Naive thymus-derived CD8-positive, alpha-beta T cell (primary cell): ENCODE measurements around the gene PHF21B. TPM values are rescaled to one million over a fixed set of nuclear protein-coding genes. Genes with fewer than 3 reads are reported as not detected.

Experiments used
- ATAC-seq, 2 donors: fragments of 150-1000 bp; cut with Tn5 transposase in 1 of 2; sonication (Bioruptor Pico), chemical (Tn5 transposase) in 1 of 2; 1 replicate in 1 of 2; 2 replicates in 1 of 2; pipeline ENCODE4 v1.10.0; 2021; ENCODE audit warnings: mild to moderate bottlenecking in 2 of 2, moderate library complexity in 2 of 2
- POLR2A ChIA-PET: fragments of 350-600 bp; sonication (Branson Sonifier 250); formaldehyde crosslinking; loops from one replicate; lab custom pipeline; 2021; ENCODE audit warnings: antibody characterized with exemption; lab: Charles Lee
- DNase-seq, 10 donors: peaks; one replicate each; pipeline versions ENCODE4 v3.0.0 to v3.0.0-alpha.2; 2020 to 2022
- H3K27ac Mint-ChIP-seq, 10 donors: one replicate each; pipeline ENCODE4 v1.8.0; 2020 to 2022; ENCODE audit warnings: mild to moderate bottlenecking in 10 of 10, mixed read lengths in 10 of 10, moderate library complexity in 4 of 10, inconsistent platforms in 1 of 10
- H3K27me3 Mint-ChIP-seq, 5 donors: one replicate each; pipeline ENCODE4 v1.8.0; 2021 to 2022; ENCODE audit warnings: mixed read lengths in 5 of 5
- H3K36me3 Mint-ChIP-seq, 3 donors: one replicate each; pipeline ENCODE4 v1.8.0; 2020 to 2022; ENCODE audit warnings: mixed read lengths in 3 of 3, mild to moderate bottlenecking in 2 of 3, inconsistent platforms in 1 of 3
- H3K4me1 Mint-ChIP-seq, 4 donors: one replicate each; pipeline ENCODE4 v1.8.0; 2021 to 2022; ENCODE audit warnings: mixed read lengths in 4 of 4
- H3K4me3 Mint-ChIP-seq, 10 donors: one replicate each; pipeline ENCODE4 v1.8.0; 2020 to 2022; ENCODE audit warnings: mild to moderate bottlenecking in 10 of 10, mixed read lengths in 10 of 10, moderate library complexity in 6 of 10, inconsistent platforms in 1 of 10
- H3K9me3 Mint-ChIP-seq, 9 donors: one replicate each; pipeline ENCODE4 v1.8.0; 2020 to 2022; ENCODE audit warnings: mixed read lengths in 9 of 9, mild to moderate bottlenecking in 3 of 9, inconsistent platforms in 1 of 9, moderate library complexity in 1 of 9
- polyA plus RNA-seq, 3 donors: library from polyadenylated mRNA; unstranded; fragments of 300-500 nt; fragmentation: Illumina TruSeq; gene quantifications; one replicate each; pipeline ENCODE4 v1.2.3, GENCODE V29; 2021
- total RNA-seq, 8 experiments: library from RNA in 2 of 8; stranded (reverse) in 2 of 8; gene quantifications; one replicate each; pipeline ENCODE4 v1.2.3 and lab custom pipeline; 2021 to 2026

PHF21B gene
- total and polyA plus RNA-seq, 5 experiments from 2014 or later: not detected

- Mint-ChIP-seq H3K9me3 (no peaks in the 10 kb centered on the region), H3K4me3 (no peak overlapping the region), H3K4me1 (no peaks in the 10 kb centered on the region), H3K27ac (no peak overlapping the region), H3K27me3 (peaks cover 0 to 3% (median 0%) of the 10 kb centered on the region in 5 donors), H3K36me3 (no peaks in the 10 kb centered on the region)
- DNase-seq (no peak), ATAC-seq (no peak)
- POLR2A ChIA-PET: no interaction called here
Observed at GRCh38 chr22:44888491-44889254, 121.1 kb downstream of the PHF21B start.

GRCh38 chr22:44887941-44888366, 121.9 kb downstream of the PHF21B start:
- POLR2A ChIA-PET: no interaction called here
- H3K4me1 Mint-ChIP-seq: no peaks in the 10 kb centered on the region
- H3K27ac Mint-ChIP-seq: no peak overlapping the region
- H3K36me3 Mint-ChIP-seq: no peaks in the 10 kb centered on the region
- DNase-seq (no peak), ATAC-seq (no peak)
- H3K4me3 Mint-ChIP-seq: no peak overlapping the region
- H3K9me3 Mint-ChIP-seq: no peaks in the 10 kb centered on the region
- H3K27me3 Mint-ChIP-seq: peaks cover 0 to 3% (median 0%) of the 10 kb centered on the region in 5 donors

- H3K27me3 Mint-ChIP-seq: peaks cover 0 to 3% (median 0%) of the 10 kb centered on the region in 5 donors
- no peaks in the 10 kb centered on the region for H3K4me1 Mint-ChIP-seq
- POLR2A ChIA-PET: no interaction called here
- ATAC-seq: no peak
- DNase-seq: peak in 1 of 10 donors; percentile 54
- H3K27ac Mint-ChIP-seq: no peak overlapping the region
- no peak overlapping the region for H3K4me3 Mint-ChIP-seq
- no peaks in the 10 kb centered on the region for H3K36me3 Mint-ChIP-seq
- no peaks in the 10 kb centered on the region for H3K9me3 Mint-ChIP-seq
Observed at GRCh38 chr22:44885806-44886360, 123.9 kb downstream of the PHF21B start.

GRCh38 chr22:44884968-44885805, 124.6 kb downstream of the PHF21B start:
- peak in 1 of 10 donors; percentile 59 for DNase-seq
- H3K27ac Mint-ChIP-seq: no peak overlapping the region
- no peaks in the 10 kb centered on the region for H3K36me3 Mint-ChIP-seq
- no peak for ATAC-seq
- H3K4me1 Mint-ChIP-seq: no peaks in the 10 kb centered on the region
- peaks cover 0 to 3% (median 0%) of the 10 kb centered on the region in 5 donors for H3K27me3 Mint-ChIP-seq
- H3K4me3 Mint-ChIP-seq: no peak overlapping the region
- POLR2A ChIA-PET: no interaction called here
- H3K9me3 Mint-ChIP-seq: no peaks in the 10 kb centered on the region

- DNase-seq (no peak), ATAC-seq (no peak)
- Mint-ChIP-seq H3K4me1 (no peaks in the 10 kb centered on the region), H3K27ac (no peak overlapping the region), H3K36me3 (no peaks in the 10 kb centered on the region), H3K9me3 (no peaks in the 10 kb centered on the region), H3K27me3 (peaks cover 0 to 5% (median 2%) of the 10 kb centered on the region in 5 donors), H3K4me3 (no peak overlapping the region)
- POLR2A ChIA-PET: no interaction called here
Observed at GRCh38 chr22:44884562-44884961, 125.2 kb downstream of the PHF21B start.

- peaks cover 0 to 9% (median 3%) of the 10 kb centered on the region in 5 donors for H3K27me3 Mint-ChIP-seq
- POLR2A ChIA-PET: no interaction called here
- H3K4me3 Mint-ChIP-seq: no peak overlapping the region
- no peaks in the 10 kb centered on the region for H3K4me1 Mint-ChIP-seq
- DNase-seq (peak in 1 of 10 donors; percentile 26), ATAC-seq (no peak)
- no peaks in the 10 kb centered on the region for H3K9me3 Mint-ChIP-seq
- no peaks in the 10 kb centered on the region for H3K36me3 Mint-ChIP-seq
- H3K27ac Mint-ChIP-seq: no peak overlapping the region
Observed at GRCh38 chr22:44883011-44883421, 126.8 kb downstream of the PHF21B start.

GRCh38 chr22:44882226-44882905, 127.4 kb downstream of the PHF21B start:
- no peak for ATAC-seq

GRCh38 chr22:44881624-44882023, 128.2 kb downstream of the PHF21B start:
- Mint-ChIP-seq H3K9me3 (peaks cover 0 to 7% (median 3%) of the 10 kb centered on the region in 9 donors), H3K4me1 (no peaks in the 10 kb centered on the region), H3K4me3 (no peak overlapping the region), H3K36me3 (peaks cover 0 to 3% (median 0%) of the 10 kb centered on the region in 3 donors), H3K27ac (no peak overlapping the region), H3K27me3 (peaks cover 0 to 9% (median 3%) of the 10 kb centered on the region in 5 donors)
- no peak for ATAC-seq
- POLR2A ChIA-PET: no interaction called here
- peak in 1 of 10 donors; percentile 37 for DNase-seq

More at GRCh38 chr22:44882226-44882905, 127.4 kb downstream of the PHF21B start:
- Mint-ChIP-seq H3K9me3 (peaks cover 0 to 1% (median 0%) of the 10 kb centered on the region in 9 donors), H3K36me3 (no peaks in the 10 kb centered on the region), H3K27ac (no peak overlapping the region), H3K4me1 (no peaks in the 10 kb centered on the region), H3K27me3 (peaks cover 0 to 9% (median 3%) of the 10 kb centered on the region in 5 donors), H3K4me3 (no peak overlapping the region)
- POLR2A ChIA-PET: no interaction called here
- peak in 1 of 10 donors; percentile 13 for DNase-seq

- Mint-ChIP-seq H3K36me3 (peaks cover 0 to 6% (median 0%) of the 10 kb centered on the region in 3 donors), H3K4me3 (no peak overlapping the region), H3K9me3 (peaks cover 0 to 10% (median 5%) of the 10 kb centered on the region in 9 donors), H3K27ac (no peak overlapping the region), H3K27me3 (peaks cover 0 to 9% (median 0%) of the 10 kb centered on the region in 5 donors), H3K4me1 (no peaks in the 10 kb centered on the region)
- POLR2A ChIA-PET: no interaction called here
- DNase-seq: peak in 1 of 10 donors; percentile 57
- ATAC-seq: no peak
Observed at GRCh38 chr22:44880610-44881290, 129.1 kb downstream of the PHF21B start.

- Mint-ChIP-seq H3K27ac (no peak overlapping the region), H3K27me3 (peaks cover 0 to 9% (median 0%) of the 10 kb centered on the region in 5 donors), H3K4me1 (no peaks in the 10 kb centered on the region), H3K4me3 (peak overlapping the region in 1 of 10 donors; percentile 45), H3K9me3 (peaks cover 0 to 10% (median 5%) of the 10 kb centered on the region in 9 donors), H3K36me3 (peaks cover 0 to 6% (median 0%) of the 10 kb centered on the region in 3 donors)
- DNase-seq: peak in 1 of 10 donors; percentile 57
- no peak for ATAC-seq
- POLR2A ChIA-PET: no interaction called here
Observed at GRCh38 chr22:44879301-44879680, 130.5 kb downstream of the PHF21B start.

GRCh38 chr22:44878483-44879300, 131.1 kb downstream of the PHF21B start:
- Mint-ChIP-seq H3K9me3 (peaks cover 0 to 10% (median 5%) of the 10 kb centered on the region in 9 donors), H3K36me3 (peaks cover 0 to 6% (median 0%) of the 10 kb centered on the region in 3 donors), H3K27me3 (peaks cover 0 to 9% (median 0%) of the 10 kb centered on the region in 5 donors), H3K4me3 (no peak overlapping the region), H3K27ac (no peak overlapping the region), H3K4me1 (no peaks in the 10 kb centered on the region)
- POLR2A ChIA-PET: no interaction called here
- no peak for ATAC-seq
- peak in 1 of 10 donors; percentile 48 for DNase-seq
